Measurements from ENCODE around the gene LRRC25.
"Not testable (repeated sequence)": the region's sequence is repeated elsewhere in the genome, so short reads cannot be mapped to it uniquely, and the experiment has no call there.

DNA sequence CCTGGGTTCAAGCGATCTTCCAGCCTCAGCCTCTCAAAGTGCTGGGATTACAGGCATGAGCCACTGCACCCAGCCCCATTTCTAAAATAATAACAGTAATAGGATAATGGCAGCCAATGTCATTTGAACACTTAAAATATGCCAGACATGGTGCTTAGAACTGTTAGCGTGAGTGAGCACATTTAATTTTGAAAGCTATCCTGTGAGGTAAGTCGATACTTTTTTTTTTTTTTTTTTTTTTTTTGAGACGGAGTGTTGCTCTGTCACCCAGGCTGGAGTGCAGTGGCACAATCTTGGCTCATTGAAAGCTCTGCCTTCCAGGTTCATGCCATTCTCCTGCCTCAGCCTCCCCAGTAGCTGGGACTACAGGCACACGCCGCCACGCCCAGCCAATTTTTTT lies 42.7 kb downstream of the LRRC25 start:
- TF ChIP-seq, protein P1, sequence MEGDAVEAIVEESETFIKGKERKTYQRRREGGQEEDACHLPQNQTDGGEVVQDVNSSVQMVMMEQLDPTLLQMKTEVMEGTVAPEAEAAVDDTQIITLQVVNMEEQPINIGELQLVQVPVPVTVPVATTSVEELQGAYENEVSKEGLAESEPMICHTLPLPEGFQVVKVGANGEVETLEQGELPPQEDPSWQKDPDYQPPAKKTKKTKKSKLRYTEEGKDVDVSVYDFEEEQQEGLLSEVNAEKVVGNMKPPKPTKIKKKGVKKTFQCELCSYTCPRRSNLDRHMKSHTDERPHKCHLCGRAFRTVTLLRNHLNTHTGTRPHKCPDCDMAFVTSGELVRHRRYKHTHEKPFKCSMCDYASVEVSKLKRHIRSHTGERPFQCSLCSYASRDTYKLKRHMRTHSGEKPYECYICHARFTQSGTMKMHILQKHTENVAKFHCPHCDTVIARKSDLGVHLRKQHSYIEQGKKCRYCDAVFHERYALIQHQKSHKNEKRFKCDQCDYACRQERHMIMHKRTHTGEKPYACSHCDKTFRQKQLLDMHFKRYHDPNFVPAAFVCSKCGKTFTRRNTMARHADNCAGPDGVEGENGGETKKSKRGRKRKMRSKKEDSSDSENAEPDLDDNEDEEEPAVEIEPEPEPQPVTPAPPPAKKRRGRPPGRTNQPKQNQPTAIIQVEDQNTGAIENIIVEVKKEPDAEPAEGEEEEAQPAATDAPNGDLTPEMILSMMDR (IDR thresholded peaks at IDR 0.05), result not testable (repeated sequence)
- not testable (repeated sequence) for TF ChIP-seq POLR2A (IDR thresholded peaks at IDR 0.05)

Data from heart left ventricle (tissue), 13 donors.